Esophagus squamous epithelium (tissue), 4 donors: ENCODE results near the gene ASTN1.

Experiments used
- CTCF ChIP-seq, 6 experiments: fragments of 450-650 bp in 4 of 6; fragments of 200-600 bp in 2 of 6; sonication (generic) in 2 of 6; IDR thresholded peaks; one replicate each; pipeline ENCODE4 v1.5.1; 2016 to 2019; ENCODE audit warnings: antibody characterized with exemption in 6 of 6, mild to moderate bottlenecking in 4 of 6, moderate library complexity in 4 of 6
- POLR2A ChIP-seq, 4 donors: fragments of 450-650 bp; IDR thresholded peaks; one replicate each; pipeline ENCODE4 v1.6.1; 2017; ENCODE audit warnings: antibody characterized with exemption in 4 of 4, mild to moderate bottlenecking in 4 of 4, moderate library complexity in 3 of 4

GRCh38 chr1:177119311-177119710 lies 45.2 kb downstream of the ASTN1 start:
- TF ChIP-seq CTCF (IDR thresholded peaks at IDR 0.05) (no peak), POLR2A (IDR thresholded peaks at IDR 0.05) (no peak)
